GM06990 (cell line): Measurements from ENCODE around the gene VPS16.

Source experiments
- DNase-seq: peaks from one replicate; pipeline ENCODE4 v3.0.0-alpha.2; 2011; ENCODE audit not compliant: insufficient read length; ENCODE audit errors: extremely low read depth
- H3K27me3 ChIP-seq: replicated peaks from 2 replicates; pipeline ENCODE4 v1.6.0; 2011; ENCODE audit warnings: low read length; ENCODE audit not compliant: control insufficient read depth, insufficient read depth
- H3K36me3 ChIP-seq: 2 replicates; pipeline ENCODE4 v1.5.1; 2011; ENCODE audit warnings: low read length; ENCODE audit not compliant: control insufficient read depth, insufficient read depth
- H3K4me3 ChIP-seq: replicated peaks from 2 replicates; pipeline ENCODE4 v1.5.1; 2011; ENCODE audit warnings: low read depth, mild to moderate bottlenecking, control low read depth, low read length
- CTCF ChIP-seq: IDR thresholded peaks from 2 replicates; pipeline ENCODE4 v1.5.1; 2011; ENCODE audit warnings: low read length, control low read depth, mild to moderate bottlenecking, inconsistent platforms; ENCODE audit not compliant: insufficient read depth, poor library complexity, severe bottlenecking

VPS16 gene

GRCh38 chr20:2902818-2903217 lies 62.3 kb downstream of the VPS16 start:
- H3K36me3 ChIP-seq = no peaks in the 10 kb centered on the region
- DNase-seq = no peak
- H3K4me3 ChIP-seq = no peak overlapping the region
- H3K27me3 ChIP-seq = no peaks in the 10 kb centered on the region
- no peak for TF ChIP-seq CTCF

GRCh38 chr20:2903686-2904085 lies 63.1 kb downstream of the VPS16 start:
- Histone ChIP-seq H3K36me3 (no peaks in the 10 kb centered on the region), H3K4me3 (no peak overlapping the region), H3K27me3 (no peaks in the 10 kb centered on the region)
- no peak for TF ChIP-seq CTCF
- DNase-seq = no peak

GRCh38 chr20:2907519-2907918 lies 67.0 kb downstream of the VPS16 start:
- no peak for DNase-seq
- Histone ChIP-seq H3K36me3 (no peaks in the 10 kb centered on the region), H3K4me3 (no peak overlapping the region), H3K27me3 (no peaks in the 10 kb centered on the region)
- no peak for TF ChIP-seq CTCF

GRCh38 chr20:2909953-2910352 lies 69.4 kb downstream of the VPS16 start:
- no peak overlapping the region for H3K4me3 ChIP-seq
- H3K36me3 ChIP-seq = no peaks in the 10 kb centered on the region
- no peaks in the 10 kb centered on the region for H3K27me3 ChIP-seq
- TF ChIP-seq CTCF = no peak
- no peak for DNase-seq

- no peak overlapping the region for H3K4me3 ChIP-seq
- no peak for DNase-seq
- H3K27me3 ChIP-seq = no peaks in the 10 kb centered on the region
- H3K36me3 ChIP-seq = no peaks in the 10 kb centered on the region
- TF ChIP-seq CTCF = no peak
These were observed 70.7 kb downstream of the VPS16 start for GRCh38 chr20:2911200-2911599.

- DNase-seq = no peak
- H3K36me3 ChIP-seq = no peaks in the 10 kb centered on the region; the same call in 1 of the 2 replicates
- peak; percentile 45 for TF ChIP-seq CTCF
- H3K4me3 ChIP-seq = no peak overlapping the region
- no peaks in the 10 kb centered on the region for H3K27me3 ChIP-seq
These were observed 73.6 kb downstream of the VPS16 start for GRCh38 chr20:2914160-2914559.
